ENCODE data around the gene SKP1.
"Not testable (repeated sequence)": the region's sequence is repeated elsewhere in the genome, so short reads cannot be mapped to it uniquely, and the experiment has no call there.

SKP1 gene

GRCh38 chr5:134176511-134177368, at the start of gene SKP1:
Gene SKP1 (minus strand): TSS chr5:134176950. CDS start chr5:134174022, 2,928 bp downstream.
- peak; percentile 69 for DNase-seq (ENCODE audit: low spot score)

- peak; percentile 90 for DNase-seq (ENCODE audit: low spot score)
Observed at GRCh38 chr5:134225780-134226440, 49.2 kb upstream of the SKP1 start, which contains the start of gene PPP2CA. Gene PPP2CA (minus strand): TSS chr5:134226073. CDS start chr5:134225861, 212 bp downstream.

DNA sequence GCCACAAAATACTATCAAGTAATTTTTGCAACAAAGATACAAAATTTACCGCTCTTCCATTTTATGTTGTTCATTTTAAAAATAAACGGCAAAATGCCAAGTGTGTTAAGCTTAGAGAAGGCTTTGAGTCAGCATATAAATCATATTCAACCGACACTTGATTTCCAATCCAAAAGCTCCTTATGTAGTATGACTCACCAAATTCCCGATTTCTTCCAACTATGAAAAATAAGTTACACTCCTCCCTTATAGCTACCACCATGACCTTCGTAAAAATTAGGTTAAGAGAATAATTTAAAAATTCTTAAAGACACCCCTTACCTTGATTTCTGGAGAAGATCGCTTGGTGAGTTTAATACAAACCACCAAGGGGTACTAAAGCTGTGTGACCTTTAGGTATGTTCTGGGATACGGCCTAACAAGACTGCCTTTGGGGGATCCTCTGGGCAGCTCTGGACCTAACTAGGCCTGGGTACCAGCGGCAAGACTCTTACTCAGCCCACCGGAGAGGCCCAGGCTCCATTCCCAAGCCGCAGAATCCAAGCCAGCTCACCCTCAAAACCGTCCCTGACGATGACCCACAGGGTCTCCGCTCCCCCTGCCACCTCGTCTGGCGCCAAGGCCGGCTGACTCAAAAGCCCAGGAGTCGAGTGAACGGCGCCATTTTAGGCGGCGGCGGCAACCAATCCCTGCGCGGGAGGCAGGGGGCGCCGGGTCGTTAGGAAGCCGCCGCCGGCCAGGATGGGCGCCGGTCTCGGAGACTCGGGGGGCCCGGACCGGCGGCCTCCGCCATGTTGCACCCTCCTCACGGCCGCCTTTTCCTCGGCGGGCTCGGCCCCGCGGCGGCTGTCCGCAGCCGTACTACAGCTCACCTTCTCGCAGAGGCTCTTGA, 48.4 kb upstream of the SKP1 start:
- DNase-seq (ENCODE audit: low spot score): peak; percentile 38

DNA sequence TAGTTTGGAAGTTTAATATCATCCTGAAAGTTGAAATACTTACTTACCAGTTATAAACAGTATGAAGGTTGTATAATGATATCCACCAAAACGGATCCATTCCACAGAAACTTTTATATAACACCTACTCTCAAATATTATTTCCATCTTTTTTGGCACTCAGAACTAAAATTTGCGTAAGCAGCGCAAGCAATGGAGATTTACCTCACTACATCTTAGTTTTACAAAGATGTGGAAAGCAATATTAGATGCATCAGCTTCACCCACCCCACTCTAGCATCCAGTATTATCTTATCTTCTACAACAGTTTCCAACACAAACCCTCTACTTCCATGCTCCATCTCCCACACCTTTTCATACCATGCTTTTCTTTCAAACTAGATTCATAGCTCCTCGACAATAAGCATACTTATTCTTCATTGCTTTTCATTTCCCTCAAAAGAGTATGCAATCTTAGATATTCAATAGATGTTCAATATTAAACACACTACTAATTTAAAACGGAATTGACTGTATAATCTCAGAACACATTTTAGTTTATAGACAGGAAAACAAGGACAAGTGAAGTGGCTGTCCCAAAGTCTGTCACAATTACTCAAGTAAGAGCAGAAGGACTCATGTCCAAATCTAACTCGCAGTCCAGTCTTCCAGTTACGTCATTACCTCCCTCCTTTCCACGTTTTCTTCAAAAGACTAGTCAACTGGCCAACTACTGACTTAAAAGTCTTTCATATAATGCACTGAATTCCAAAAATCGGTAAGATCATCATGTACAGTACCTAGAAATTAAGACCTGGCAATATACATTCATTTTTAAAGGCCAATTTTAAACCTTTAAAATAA, 46.9 kb upstream of the SKP1 start:
- no peak for DNase-seq (ENCODE audit: low spot score)

DNA sequence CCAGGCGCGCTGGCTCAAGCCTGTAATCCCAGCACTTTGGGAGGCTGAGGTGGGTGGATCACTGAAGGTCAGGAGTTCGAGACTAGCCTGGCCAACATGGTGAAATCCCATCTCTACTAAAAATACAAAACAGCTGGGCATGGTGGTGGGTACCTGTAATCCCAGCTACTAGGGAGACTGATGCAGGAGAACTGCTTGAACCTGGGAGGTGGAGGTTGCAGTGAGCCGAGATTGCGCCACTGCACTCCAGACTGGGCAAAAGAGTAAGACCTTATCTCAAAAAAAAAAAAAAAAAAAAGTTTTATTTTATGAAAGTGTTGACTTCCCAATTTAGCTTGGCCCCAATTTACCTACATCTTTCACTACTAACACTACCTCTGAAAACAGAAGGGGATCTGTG, 44.9 kb upstream of the SKP1 start:
- not testable (repeated sequence) for DNase-seq (ENCODE audit: low spot score)

DNA sequence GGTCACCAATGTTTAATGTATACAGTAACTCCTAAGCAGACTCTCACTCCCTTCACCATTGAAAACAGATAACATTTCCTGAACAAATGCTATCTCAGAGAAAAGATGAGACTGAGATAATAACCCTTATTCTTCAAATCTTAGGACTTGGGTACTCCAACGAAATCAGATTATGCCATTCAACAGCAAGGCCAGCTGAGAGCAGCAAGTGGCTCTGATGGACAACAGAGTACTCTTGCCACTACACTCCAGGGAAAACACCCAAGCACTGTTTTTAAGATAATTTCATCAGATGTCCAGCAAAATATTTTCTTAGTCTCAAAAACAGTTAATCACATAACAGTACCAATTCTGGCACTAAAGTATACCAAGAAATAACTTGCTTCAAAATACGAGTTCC, 39.0 kb upstream of the SKP1 start:
- no peak for DNase-seq (ENCODE audit: low spot score)

- DNase-seq (ENCODE audit: low spot score): not testable (repeated sequence)
Observed at GRCh38 chr5:134211263-134212031, 34.7 kb upstream of the SKP1 start.

DNA sequence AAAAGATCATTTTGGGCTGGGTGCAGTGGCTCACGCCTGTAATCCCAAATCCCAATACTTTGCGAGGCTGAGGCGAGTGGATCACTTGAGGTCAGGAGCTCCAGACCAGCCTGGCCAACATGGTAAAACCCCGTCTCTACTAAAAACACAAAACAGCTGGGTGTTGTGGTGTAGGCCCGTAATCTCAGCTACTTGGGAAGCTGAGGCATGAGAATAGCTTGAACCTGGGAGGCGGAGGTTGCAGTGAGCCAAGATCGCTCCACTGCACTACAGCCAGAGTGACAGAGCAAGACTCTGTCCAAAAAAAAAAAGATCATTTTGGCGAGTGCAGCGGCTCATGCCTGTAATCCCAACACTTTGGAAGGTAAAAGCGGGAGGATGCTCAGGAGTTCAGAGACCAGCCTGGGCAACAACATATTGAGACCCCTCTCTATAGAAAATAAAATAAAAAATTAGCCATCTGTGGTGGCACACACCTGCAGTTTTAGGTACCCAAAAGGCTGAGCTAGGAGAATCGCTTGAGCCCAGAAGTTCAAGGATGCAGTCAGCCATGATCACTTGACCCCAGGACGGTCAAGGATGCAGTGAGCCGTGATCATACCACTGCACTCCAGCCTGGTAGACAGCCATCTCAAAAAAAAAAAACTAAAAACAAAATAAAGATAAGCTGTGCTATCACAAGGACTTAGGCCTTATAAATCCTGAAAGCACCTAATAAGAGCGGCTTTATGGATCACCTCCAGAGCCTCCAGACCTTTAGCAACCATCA, 32.9 kb upstream of the SKP1 start:
- DNase-seq (ENCODE audit: low spot score): no peak

DNA sequence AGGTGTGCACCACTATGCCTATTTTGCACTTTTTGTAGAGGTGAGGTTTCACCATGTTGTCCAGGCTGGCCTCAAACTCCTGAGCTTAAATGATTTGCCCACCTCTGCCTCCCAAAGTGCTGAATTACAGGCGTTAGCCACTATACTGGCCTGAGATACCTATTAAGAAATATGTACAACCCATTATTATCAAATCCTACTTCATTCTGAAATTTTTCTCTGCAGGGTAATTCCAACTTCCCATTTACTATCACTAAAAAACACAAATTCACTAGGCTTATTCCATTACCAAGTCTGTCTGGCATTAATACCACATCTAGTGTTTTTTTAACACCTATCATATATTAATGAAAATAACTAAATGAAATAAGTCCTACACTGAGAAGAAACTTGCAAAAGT, 30.9 kb upstream of the SKP1 start:
- no peak for DNase-seq (ENCODE audit: low spot score)

- no peak for DNase-seq (ENCODE audit: low spot score)
Observed at GRCh38 chr5:134206627-134207160, 29.9 kb upstream of the SKP1 start.

GRCh38 chr5:134204575-134204974, 27.8 kb upstream of the SKP1 start:
- DNase-seq (ENCODE audit: low spot score): no peak

DNA sequence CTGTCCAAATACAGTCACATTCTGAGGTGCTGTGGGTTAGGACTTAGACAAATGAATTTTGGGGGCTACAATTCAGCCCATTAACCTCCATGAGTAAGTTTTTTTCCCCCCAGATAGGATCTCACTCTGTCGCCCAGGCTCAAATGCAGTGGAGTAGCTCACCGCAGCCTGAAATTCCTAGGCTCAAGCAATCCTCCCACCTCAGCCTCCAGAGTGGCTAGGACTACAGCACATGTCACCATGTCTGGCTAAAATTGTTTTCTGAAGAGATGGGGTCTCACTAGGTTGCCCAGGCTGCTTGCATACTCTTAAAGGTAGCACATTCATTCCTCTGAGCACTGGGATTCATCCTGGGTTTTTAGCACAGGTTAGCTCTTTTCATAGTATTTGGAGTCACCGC, 26.9 kb upstream of the SKP1 start:
- DNase-seq (ENCODE audit: low spot score): no peak

- DNase-seq (ENCODE audit: low spot score): no peak
Observed at GRCh38 chr5:134195666-134196065, 18.9 kb upstream of the SKP1 start.

GRCh38 chr5:134189031-134189430, 12.3 kb upstream of the SKP1 start:
- DNase-seq (ENCODE audit: low spot score): no peak

GRCh38 chr5:134188092-134188491, 11.3 kb upstream of the SKP1 start:
- DNase-seq (ENCODE audit: low spot score): no peak

DNA sequence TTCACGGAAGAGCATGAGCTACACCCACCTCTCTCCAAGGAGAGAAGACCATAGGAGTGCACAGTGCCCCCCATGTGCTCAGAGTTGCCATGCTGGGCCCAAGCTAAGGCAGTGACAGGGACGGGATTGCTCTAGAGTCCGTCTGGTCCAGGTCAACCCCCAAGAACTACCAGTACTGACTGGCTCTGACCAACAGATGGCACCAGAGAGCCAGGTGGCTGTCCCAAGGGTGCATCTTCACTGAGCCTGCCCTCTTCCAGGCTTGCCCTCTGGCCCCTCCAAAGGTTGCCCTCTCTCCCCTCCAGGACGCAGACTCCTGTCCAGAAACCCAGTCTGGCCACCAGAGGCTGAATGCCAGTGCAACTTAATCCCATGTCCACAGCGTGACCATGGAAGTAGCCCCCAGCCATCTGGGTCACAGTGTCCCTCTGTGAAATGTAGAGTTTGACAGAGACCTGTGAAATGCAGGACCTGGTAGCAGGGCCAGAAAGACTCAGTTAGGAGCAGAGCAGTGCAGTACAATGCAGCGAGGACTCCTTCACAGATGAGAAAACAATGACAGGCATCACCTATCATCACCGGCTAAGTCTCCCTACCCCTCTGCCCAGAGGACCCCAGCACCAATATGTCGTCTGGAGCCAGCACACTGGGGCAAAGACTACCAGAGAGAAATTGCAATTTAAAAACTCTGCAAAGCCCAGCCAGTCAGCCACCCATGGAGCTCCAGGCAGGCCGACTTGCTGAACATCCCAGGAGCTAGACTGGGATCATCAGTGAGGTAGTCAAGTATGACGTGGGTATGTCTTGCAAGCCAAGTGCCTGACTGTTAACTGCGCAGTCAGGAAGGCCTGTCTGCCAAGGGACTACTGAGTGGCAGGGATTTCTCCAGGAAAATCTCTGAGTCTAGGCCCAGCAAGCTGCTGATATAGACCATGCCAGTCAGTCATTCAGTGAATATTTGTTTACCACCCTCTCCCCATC, 7.7 kb upstream of the SKP1 start:
- peak; percentile 79 for DNase-seq (ENCODE audit: low spot score)

GRCh38 chr5:134183481-134183880, 6.7 kb upstream of the SKP1 start:
- DNase-seq (ENCODE audit: low spot score): no peak

DNA sequence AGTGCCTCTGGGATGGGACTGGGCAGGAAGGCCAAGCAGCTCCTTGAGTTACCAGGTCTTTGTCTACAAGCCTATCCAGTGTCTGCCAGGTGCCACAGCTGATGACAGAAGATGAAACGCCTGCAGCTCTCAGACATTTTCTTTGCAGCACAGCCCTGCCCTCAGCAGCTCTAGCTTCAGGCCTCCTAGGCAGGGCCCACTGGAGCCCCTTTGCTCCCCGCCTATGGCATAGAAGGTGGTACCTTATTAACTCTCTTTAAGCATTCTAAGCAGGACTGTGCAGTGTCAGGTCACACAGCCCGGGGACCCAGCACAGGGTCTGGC, 1.3 kb upstream of the SKP1 start:
- no peak for DNase-seq (ENCODE audit: low spot score)
